GM18505 (cell line): Measurements from ENCODE around the gene SOS2.

Experiments
- ATAC-seq: cut with Tn5 transposase; IDR thresholded peaks from one replicate; pipeline ENCODE4 v1.9.1; 2021; ENCODE audit not compliant: unreplicated experiment
- POLR2A ChIP-seq: IDR thresholded peaks from 4 replicates; pipeline ENCODE4 v1.6.1; 2011; ENCODE audit warnings: borderline replicate concordance; ENCODE audit not compliant: insufficient read depth, insufficient read length; ENCODE audit errors: extremely low read depth

Gene SOS2

GRCh38 chr14:50116966-50117365 is 114.4 kb downstream of the SOS2 start:
- no peak for TF ChIP-seq POLR2A
- ATAC-seq = no peak

GRCh38 chr14:50116181-50116956 is 115.0 kb downstream of the SOS2 start, which contains the start of gene VCPKMT:
TSS of gene VCPKMT (minus strand) at chr14:50116572. CDS start at chr14:50116552, 20 bp downstream.
- ATAC-seq = peak; percentile 96
- TF ChIP-seq POLR2A = peak; percentile 96

GRCh38 chr14:50113381-50114035 is 117.9 kb downstream of the SOS2 start:
- no peak for ATAC-seq
- no peak for TF ChIP-seq POLR2A

- ATAC-seq = no peak
- no peak for TF ChIP-seq POLR2A
Measured at GRCh38 chr14:50110323-50111037, 120.9 kb downstream of the SOS2 start.

- no peak for ATAC-seq
- TF ChIP-seq POLR2A = no peak
Measured at GRCh38 chr14:50109342-50109741, 122.0 kb downstream of the SOS2 start.

- ATAC-seq = no peak
- TF ChIP-seq POLR2A = no peak
Measured at GRCh38 chr14:50107850-50108249, 123.5 kb downstream of the SOS2 start.

- no peak for ATAC-seq
- TF ChIP-seq POLR2A = no peak
Measured at GRCh38 chr14:50106178-50106577, 125.2 kb downstream of the SOS2 start.

GRCh38 chr14:50103558-50103957 is 127.8 kb downstream of the SOS2 start:
- TF ChIP-seq POLR2A = no peak
- no peak for ATAC-seq

- no peak for TF ChIP-seq POLR2A
Measured at GRCh38 chr14:50101417-50101816, 130.0 kb downstream of the SOS2 start.

GRCh38 chr14:50100805-50101204 is 130.6 kb downstream of the SOS2 start:
- TF ChIP-seq POLR2A = no peak
- no peak for ATAC-seq

More at GRCh38 chr14:50101417-50101816, 130.0 kb downstream of the SOS2 start:
- ATAC-seq = no peak

- no peak for ATAC-seq
Measured at GRCh38 chr14:50099335-50099734, 132.0 kb downstream of the SOS2 start.

GRCh38 chr14:50095895-50096294 is 135.5 kb downstream of the SOS2 start:
- ATAC-seq = peak; percentile 50
- no peak for TF ChIP-seq POLR2A

More at GRCh38 chr14:50099335-50099734, 132.0 kb downstream of the SOS2 start:
- TF ChIP-seq POLR2A = no peak

GRCh38 chr14:50094056-50094755 is 137.2 kb downstream of the SOS2 start:
- no peak for ATAC-seq
- TF ChIP-seq POLR2A = no peak

GRCh38 chr14:50093496-50093895 is 137.9 kb downstream of the SOS2 start:
- no peak for TF ChIP-seq POLR2A
- no peak for ATAC-seq
